GM18858 (cell line): ENCODE data around the gene DNAH11.
A peak's percentile ranks its signal among the peaks of the same experiment; 100 is the strongest.
"Not testable (repeated sequence)": the region's sequence is repeated elsewhere in the genome, so short reads cannot be mapped to it uniquely, and the experiment has no call there.

ENCODE experiments used
- ATAC-seq: cut with Tn5 transposase; IDR thresholded peaks from one replicate; pipeline ENCODE4 v1.9.1; 2021; ENCODE audit not compliant: unreplicated experiment

DNAH11 gene, protein sequence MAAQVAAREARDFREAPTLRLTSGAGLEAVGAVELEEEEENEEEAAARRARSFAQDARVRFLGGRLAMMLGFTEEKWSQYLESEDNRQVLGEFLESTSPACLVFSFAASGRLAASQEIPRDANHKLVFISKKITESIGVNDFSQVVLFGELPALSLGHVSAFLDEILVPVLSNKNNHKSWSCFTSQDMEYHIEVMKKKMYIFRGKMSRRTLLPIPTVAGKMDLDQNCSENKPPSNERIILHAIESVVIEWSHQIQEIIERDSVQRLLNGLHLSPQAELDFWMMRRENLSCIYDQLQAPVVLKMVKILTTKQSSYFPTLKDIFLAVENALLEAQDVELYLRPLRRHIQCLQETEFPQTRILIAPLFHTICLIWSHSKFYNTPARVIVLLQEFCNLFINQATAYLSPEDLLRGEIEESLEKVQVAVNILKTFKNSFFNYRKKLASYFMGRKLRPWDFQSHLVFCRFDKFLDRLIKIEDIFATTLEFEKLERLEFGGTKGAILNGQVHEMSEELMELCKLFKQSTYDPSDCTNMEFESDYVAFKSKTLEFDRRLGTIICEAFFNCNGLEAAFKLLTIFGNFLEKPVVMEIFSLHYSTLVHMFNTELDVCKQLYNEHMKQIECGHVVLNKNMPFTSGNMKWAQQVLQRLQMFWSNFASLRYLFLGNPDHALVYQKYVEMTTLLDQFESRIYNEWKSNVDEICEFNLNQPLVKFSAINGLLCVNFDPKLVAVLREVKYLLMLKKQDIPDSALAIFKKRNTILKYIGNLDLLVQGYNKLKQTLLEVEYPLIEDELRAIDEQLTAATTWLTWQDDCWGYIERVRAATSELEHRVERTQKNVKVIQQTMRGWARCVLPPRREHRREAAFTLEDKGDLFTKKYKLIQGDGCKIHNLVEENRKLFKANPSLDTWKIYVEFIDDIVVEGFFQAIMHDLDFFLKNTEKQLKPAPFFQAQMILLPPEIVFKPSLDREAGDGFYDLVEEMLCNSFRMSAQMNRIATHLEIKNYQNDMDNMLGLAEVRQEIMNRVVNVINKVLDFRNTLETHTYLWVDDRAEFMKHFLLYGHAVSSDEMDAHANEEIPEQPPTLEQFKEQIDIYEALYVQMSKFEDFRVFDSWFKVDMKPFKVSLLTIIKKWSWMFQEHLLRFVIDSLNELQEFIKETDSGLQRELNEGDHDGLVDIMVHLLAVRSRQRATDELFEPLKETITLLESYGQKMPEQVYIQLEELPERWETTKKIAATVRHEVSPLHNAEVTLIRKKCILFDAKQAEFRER (N-terminal part only)

GRCh38 chr7:21542891-21543527, at the start of gene DNAH11:
TSS of gene DNAH11 (plus strand) at chr7:21543039. CDS start at chr7:21543246, 207 bp downstream.
- peak; percentile 66 for ATAC-seq

- ATAC-seq, result no peak
These were observed 47.1 kb upstream of the DNAH11 start for GRCh38 chr7:21495731-21496130.

DNA sequence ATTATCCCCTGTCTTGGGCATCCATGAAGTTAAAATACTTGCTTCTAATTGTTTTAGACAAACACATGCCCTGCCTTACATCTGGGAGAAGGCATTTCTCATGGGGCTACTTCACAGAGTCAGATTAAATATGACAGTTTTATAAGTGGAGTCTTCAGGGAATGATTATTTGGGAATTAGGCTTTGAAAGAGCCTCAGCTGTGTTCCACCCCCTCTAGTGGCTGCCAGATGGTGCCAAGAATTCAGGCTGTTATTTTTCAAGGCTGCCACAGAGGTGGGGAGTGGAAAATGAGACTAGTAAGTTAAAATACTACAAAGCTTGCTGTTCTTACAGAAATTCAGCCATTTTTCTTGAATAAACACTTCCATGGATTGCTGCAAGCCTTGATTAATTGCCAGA, 45.8 kb upstream of the DNAH11 start:
- no peak for ATAC-seq

DNA sequence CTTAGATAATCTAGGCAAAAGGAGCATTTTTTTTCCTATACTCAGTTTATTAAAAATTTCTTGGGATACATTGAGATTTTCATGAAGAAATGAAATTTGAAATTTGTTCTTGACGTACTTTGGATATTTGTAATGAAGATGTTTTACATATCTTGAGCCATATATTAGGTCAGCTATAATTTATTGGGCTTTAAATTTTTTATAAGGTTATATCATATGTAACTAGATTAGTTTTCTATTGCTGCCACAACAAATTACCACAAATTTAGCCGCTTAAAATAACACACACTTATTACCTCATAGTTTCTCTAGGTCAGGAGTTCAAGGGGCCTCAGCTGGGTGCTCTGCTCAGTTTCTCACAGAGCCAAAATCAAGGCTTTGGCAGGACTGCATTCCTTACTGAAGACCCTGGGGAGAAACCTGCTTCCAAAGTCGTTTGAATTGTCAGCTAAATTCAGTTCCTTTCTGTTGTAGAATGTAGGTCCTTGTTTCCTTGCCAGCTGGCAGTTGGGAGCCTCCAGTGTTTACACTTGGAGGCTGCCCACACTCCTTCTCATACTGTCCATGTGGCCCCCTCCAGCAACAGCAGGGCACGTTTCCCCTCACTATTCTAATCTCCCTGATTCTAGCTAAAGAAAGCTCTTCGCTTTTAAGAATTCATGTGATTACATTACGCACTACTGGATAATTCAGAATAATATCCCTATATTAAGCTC, 42.6 kb upstream of the DNAH11 start:
- ATAC-seq, result no peak

DNA sequence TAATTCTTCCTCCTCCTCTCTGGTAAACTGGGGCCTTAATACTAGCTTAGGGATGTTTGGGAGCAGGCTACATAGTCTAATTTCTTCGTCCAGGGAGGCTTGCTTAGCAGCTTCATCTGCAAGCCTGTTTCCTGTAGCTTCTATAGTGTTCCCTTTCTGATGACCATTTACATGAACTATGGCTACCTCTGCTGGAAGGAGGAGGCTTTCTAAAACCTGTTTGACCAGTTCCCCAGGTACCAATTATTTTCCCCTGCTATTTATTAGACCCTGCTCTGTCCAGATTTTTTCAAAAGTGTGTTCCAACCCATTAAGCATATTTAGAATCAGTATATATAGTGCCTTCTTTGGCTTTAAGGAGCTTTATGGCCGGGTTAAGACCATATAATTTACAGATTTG, 38.8 kb upstream of the DNAH11 start:
- no peak for ATAC-seq

GRCh38 chr7:21507627-21508343, 35.1 kb upstream of the DNAH11 start:
- ATAC-seq, result no peak

GRCh38 chr7:21508538-21508937, 34.3 kb upstream of the DNAH11 start:
- no peak for ATAC-seq

DNA sequence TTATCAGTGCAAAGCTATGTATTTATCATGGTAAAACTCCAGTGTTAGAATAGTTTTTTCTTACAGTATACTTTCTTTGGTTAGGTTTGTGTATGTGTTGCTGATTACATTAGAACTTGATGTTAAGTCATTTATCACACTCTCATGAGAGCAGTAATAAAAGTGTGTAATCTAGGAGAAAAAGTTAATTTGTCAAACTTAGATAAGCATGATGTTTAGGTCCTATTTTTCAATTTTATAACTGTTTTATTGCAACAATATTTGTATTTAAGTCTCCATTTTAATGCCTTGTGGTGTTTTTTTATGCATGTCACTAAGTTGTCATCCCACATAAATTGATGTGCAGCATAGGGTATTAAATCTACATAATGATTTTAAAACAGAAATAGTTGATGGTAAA, 28.8 kb upstream of the DNAH11 start:
- no peak for ATAC-seq

GRCh38 chr7:21524680-21525079, 18.2 kb upstream of the DNAH11 start:
- ATAC-seq, result no peak

- no peak for ATAC-seq
These were observed 16.8 kb upstream of the DNAH11 start for GRCh38 chr7:21526007-21526406.

DNA sequence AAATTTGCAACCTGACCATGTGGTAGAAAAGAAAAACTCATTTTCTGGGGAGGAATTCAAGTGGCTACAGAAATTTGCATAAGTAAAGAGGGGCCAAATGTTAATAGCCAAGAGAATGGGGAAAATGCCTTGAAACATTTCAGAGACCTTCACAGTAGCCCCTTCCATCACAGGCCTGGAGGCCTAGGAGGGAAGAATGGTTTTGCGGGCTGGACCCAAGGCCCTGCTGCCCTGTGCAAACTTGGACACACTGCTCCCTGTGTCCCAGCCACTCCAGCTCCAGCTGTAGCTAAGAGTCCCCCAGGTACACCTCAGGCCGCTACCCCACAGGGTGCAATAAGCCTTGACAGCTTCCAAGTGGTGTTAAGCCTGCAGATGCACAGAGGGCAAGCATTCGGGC, 16.4 kb upstream of the DNAH11 start:
- ATAC-seq, result no peak

DNA sequence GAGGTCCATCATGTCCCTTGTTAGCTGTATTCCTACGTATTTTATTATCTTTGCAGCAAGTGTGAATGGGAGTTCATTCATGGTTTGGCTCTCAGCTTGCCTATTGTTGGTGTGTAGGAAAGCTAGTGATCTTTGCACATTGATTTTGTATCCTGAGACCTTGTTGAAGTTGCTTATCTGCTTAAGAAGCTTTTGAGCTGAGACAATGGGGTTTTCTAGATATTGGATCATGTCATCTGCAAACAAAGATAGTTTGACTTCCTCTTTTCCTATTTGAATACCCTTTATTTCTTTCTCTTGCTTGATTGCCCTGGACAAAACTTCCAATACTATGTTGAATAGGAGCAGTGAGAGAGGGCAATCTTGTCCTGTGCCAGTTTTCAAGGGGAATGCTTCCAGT, 10.4 kb upstream of the DNAH11 start:
- not testable (repeated sequence) for ATAC-seq

- ATAC-seq, result not testable (repeated sequence)
These were observed 9.2 kb upstream of the DNAH11 start for GRCh38 chr7:21533646-21534045.

- ATAC-seq, result not testable (repeated sequence)
These were observed 6.3 kb upstream of the DNAH11 start for GRCh38 chr7:21536445-21537118.

DNA sequence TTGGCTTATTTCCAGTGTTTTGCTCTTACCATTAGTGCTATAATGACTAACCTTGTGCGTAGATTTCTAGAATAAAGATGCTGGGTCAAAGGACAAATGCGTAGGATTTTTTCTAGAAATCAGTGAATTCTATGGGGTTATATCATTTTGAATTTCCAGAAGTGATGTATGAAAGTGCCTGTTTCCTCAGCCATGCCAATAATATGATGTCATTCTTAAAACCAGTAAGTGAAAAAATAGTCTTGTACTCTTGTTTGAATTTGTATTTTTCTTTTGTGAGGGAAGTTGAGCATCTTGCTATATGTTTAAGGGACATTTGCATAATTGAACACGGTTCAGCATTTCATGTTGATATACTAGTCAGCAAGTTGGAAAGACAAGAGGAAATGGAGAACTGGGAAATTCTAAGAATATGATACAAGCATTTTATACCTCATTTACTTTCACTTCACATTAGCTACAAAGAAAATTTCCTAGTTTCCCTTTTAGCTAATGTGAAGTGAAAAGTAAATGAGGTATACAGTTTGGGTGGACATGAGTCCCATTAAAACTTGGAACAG, 3.8 kb upstream of the DNAH11 start:
- ATAC-seq, result no peak

DNA sequence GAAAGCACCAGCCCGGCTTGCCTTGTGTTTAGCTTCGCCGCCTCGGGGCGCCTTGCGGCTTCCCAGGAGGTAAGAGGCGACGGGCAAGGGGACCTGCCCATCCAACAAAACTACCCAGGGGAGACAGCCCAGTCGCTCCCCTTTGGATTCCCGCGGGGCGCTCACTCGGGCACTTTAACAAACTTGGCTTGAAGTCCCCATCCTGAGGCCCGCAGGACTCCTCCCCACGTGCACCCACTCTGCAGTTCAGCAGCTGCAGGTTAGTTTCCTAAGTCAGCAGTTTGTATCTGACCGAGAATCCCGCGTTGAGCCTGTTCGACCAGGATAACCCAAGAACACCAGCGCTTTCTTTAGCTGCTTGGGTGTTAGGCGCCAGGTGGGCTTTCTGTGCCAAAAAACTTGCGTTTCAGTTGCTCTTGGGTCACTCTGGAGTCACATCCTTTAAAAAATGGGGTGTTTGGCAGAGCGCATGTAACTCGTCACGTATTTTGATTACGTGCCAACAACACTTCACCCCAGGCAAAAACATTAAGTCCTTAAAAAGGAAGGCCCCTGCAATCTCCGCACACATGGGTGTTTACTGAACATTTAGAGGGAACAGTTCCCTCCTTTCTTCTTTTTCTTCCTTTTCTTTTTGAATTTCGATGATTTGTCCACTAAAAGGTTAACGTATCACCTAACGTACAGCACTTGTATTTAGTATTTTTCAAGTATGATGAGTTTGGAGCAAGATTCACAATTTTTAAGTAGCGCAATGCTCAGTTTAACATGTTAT, 876 bp downstream of the DNAH11 start:
- ATAC-seq, result no peak

DNA sequence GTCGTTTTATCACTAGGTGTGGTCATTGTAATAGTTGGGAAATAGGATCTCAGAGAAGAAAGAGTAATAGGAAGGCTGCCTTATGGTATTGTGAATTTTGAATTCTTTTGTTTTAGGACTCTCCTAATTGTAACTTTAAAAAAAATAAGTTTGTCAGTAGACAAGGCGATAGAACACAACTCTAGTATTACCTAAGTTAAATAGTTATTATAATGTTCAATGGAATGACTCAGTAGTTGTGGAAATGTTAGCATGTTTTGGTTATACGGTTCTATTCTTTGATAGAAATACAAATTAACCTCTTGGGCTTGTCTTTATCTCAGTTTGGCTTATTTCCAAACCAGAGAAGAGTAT, 1.4 kb downstream of the DNAH11 start:
- no peak for ATAC-seq

DNA sequence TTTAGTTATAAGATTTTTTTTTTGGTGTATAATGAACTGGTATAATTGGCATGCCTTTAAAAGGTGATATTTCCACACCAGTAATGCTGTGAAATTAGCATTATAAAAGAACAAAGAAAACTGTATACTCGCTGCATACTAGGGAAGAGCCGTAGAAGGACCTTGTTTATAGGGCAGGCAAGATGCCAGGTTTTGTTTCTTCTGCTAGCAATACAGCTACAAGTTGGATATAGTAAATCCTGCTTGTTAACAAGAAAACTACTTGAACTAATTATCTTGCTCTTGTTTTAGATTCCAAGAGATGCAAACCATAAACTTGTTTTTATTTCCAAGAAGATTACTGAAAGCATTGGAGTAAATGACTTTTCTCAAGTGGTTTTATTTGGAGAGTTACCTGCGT, 1.9 kb downstream of the DNAH11 start:
- no peak for ATAC-seq
